ENCODE data around the gene ST6GALNAC6. TPM values are rescaled to one million over a fixed set of nuclear protein-coding genes. Genes with fewer than 3 reads are reported as not detected.
"Not testable (repeated sequence)": the region's sequence is repeated elsewhere in the genome, so short reads cannot be mapped to it uniquely, and the experiment has no call there.

ST6GALNAC6 gene
- total RNA-seq, 1 donor from 2014 or later: 26.1 TPM

- Mint-ChIP-seq H3K9me3 (ENCODE audit: unreplicated experiment) (peaks cover 3% of the 10 kb centered on the region), H3K36me3 (ENCODE audit: unreplicated experiment) (peaks cover 4% of the 10 kb centered on the region), H3K27me3 (ENCODE audit: unreplicated experiment) (peaks cover 5% of the 10 kb centered on the region), H3K27ac (ENCODE audit: unreplicated experiment) (no peak overlapping the region), H3K4me1 (ENCODE audit: low read depth, unreplicated experiment) (peaks cover 11% of the 10 kb centered on the region), H3K4me3 (ENCODE audit: unreplicated experiment) (no peak overlapping the region)
- DNase-seq: no peak
- TF ChIP-seq CTCF (IDR thresholded peaks at IDR 0.05; ENCODE audit: partially characterized antibody, unreplicated experiment): no peak
Measured at GRCh38 chr9:127886401-127886972, 12.9 kb downstream of the ST6GALNAC6 start.

- H3K27ac Mint-ChIP-seq (ENCODE audit: unreplicated experiment): peak overlapping the region; percentile 28
Measured at GRCh38 chr9:127885508-127886281, 13.7 kb downstream of the ST6GALNAC6 start.

GRCh38 chr9:127884976-127885490, 14.4 kb downstream of the ST6GALNAC6 start:
- H3K27ac Mint-ChIP-seq (ENCODE audit: unreplicated experiment): peak overlapping the region; percentile 28
- DNase-seq: no peak
- H3K9me3 Mint-ChIP-seq (ENCODE audit: unreplicated experiment): no peaks in the 10 kb centered on the region
- no peak overlapping the region for H3K4me3 Mint-ChIP-seq (ENCODE audit: unreplicated experiment)
- H3K36me3 Mint-ChIP-seq (ENCODE audit: unreplicated experiment): peaks cover 4% of the 10 kb centered on the region
- H3K4me1 Mint-ChIP-seq (ENCODE audit: low read depth, unreplicated experiment): peaks cover 11% of the 10 kb centered on the region
- H3K27me3 Mint-ChIP-seq (ENCODE audit: unreplicated experiment): peaks cover 5% of the 10 kb centered on the region
- no peak for TF ChIP-seq CTCF (IDR thresholded peaks at IDR 0.05; ENCODE audit: partially characterized antibody, unreplicated experiment)

More at GRCh38 chr9:127885508-127886281, 13.7 kb downstream of the ST6GALNAC6 start:
- no peak for TF ChIP-seq CTCF (IDR thresholded peaks at IDR 0.05; ENCODE audit: partially characterized antibody, unreplicated experiment)
- peaks cover 4% of the 10 kb centered on the region for H3K36me3 Mint-ChIP-seq (ENCODE audit: unreplicated experiment)
- peaks cover 11% of the 10 kb centered on the region for H3K4me1 Mint-ChIP-seq (ENCODE audit: low read depth, unreplicated experiment)
- no peak overlapping the region for H3K4me3 Mint-ChIP-seq (ENCODE audit: unreplicated experiment)
- H3K27me3 Mint-ChIP-seq (ENCODE audit: unreplicated experiment): peaks cover 5% of the 10 kb centered on the region
- no peak for DNase-seq
- no peaks in the 10 kb centered on the region for H3K9me3 Mint-ChIP-seq (ENCODE audit: unreplicated experiment)

- TF ChIP-seq CTCF (IDR thresholded peaks at IDR 0.05; ENCODE audit: partially characterized antibody, unreplicated experiment): no peak
- H3K9me3 Mint-ChIP-seq (ENCODE audit: unreplicated experiment): no peaks in the 10 kb centered on the region
- H3K27ac Mint-ChIP-seq (ENCODE audit: unreplicated experiment): no peak overlapping the region
- H3K4me3 Mint-ChIP-seq (ENCODE audit: unreplicated experiment): no peak overlapping the region
- no peak for DNase-seq
- H3K4me1 Mint-ChIP-seq (ENCODE audit: low read depth, unreplicated experiment): peaks cover 11% of the 10 kb centered on the region
- H3K36me3 Mint-ChIP-seq (ENCODE audit: unreplicated experiment): peaks cover 4% of the 10 kb centered on the region
- peaks cover 5% of the 10 kb centered on the region for H3K27me3 Mint-ChIP-seq (ENCODE audit: unreplicated experiment)
Measured at GRCh38 chr9:127884427-127884911, 14.9 kb downstream of the ST6GALNAC6 start.

GRCh38 chr9:127883959-127884358, 15.4 kb downstream of the ST6GALNAC6 start:
- peaks cover 6% of the 10 kb centered on the region for H3K27me3 Mint-ChIP-seq (ENCODE audit: unreplicated experiment)
- H3K36me3 Mint-ChIP-seq (ENCODE audit: unreplicated experiment): peaks cover 4% of the 10 kb centered on the region
- H3K27ac Mint-ChIP-seq (ENCODE audit: unreplicated experiment): no peak overlapping the region
- peaks cover 11% of the 10 kb centered on the region for H3K4me1 Mint-ChIP-seq (ENCODE audit: low read depth, unreplicated experiment)
- no peak for DNase-seq
- no peak for TF ChIP-seq CTCF (IDR thresholded peaks at IDR 0.05; ENCODE audit: partially characterized antibody, unreplicated experiment)
- H3K9me3 Mint-ChIP-seq (ENCODE audit: unreplicated experiment): no peaks in the 10 kb centered on the region
- H3K4me3 Mint-ChIP-seq (ENCODE audit: unreplicated experiment): no peak overlapping the region

- not testable (repeated sequence) for H3K27ac Mint-ChIP-seq (ENCODE audit: unreplicated experiment); DNase-seq; H3K36me3 Mint-ChIP-seq (ENCODE audit: unreplicated experiment); H3K9me3 Mint-ChIP-seq (ENCODE audit: unreplicated experiment); H3K4me3 Mint-ChIP-seq (ENCODE audit: unreplicated experiment)
- H3K4me1 Mint-ChIP-seq (ENCODE audit: low read depth, unreplicated experiment): peaks cover 11% of the 10 kb centered on the region
- peaks cover 12% of the 10 kb centered on the region for H3K27me3 Mint-ChIP-seq (ENCODE audit: unreplicated experiment)
Measured at GRCh38 chr9:127881715-127882114, 17.7 kb downstream of the ST6GALNAC6 start.

All from glutamatergic neuron (in vitro differentiated cells).